ENCODE measurements around the gene EPN2. TPM values are rescaled to one million over a fixed set of nuclear protein-coding genes. Genes with fewer than 3 reads are reported as not detected.
A peak's percentile ranks its signal among the peaks of the same experiment; 100 is the strongest.

Gene EPN2
- total RNA-seq, 1 donor from 2014 or later = 14.2 TPM

DNA sequence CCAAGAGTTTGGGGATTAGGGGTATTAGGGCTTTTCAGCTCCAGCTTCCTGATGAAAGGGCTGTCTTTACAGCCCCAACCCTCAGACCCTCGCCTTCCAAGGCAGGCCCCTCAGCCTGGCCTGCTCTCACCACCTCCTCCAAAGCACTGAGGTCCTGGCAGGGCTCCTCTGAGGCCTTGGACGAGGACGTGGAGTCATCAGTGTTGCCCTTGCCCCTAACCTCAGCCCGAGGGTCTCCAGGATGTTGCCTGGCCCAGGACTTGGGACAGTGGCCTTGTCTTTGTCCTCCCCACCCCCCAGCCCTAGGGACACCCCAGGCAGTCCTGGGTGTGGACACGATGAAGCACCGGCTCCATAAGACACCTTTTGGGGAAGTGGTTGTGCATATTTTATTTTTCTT, 97.2 kb downstream of the EPN2 start:
- TF ChIP-seq, protein P1, sequence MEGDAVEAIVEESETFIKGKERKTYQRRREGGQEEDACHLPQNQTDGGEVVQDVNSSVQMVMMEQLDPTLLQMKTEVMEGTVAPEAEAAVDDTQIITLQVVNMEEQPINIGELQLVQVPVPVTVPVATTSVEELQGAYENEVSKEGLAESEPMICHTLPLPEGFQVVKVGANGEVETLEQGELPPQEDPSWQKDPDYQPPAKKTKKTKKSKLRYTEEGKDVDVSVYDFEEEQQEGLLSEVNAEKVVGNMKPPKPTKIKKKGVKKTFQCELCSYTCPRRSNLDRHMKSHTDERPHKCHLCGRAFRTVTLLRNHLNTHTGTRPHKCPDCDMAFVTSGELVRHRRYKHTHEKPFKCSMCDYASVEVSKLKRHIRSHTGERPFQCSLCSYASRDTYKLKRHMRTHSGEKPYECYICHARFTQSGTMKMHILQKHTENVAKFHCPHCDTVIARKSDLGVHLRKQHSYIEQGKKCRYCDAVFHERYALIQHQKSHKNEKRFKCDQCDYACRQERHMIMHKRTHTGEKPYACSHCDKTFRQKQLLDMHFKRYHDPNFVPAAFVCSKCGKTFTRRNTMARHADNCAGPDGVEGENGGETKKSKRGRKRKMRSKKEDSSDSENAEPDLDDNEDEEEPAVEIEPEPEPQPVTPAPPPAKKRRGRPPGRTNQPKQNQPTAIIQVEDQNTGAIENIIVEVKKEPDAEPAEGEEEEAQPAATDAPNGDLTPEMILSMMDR (conservative IDR thresholded peaks at IDR 0.05; ENCODE audit: low read depth, low read length) = no peak
- no peak for DNase-seq (ENCODE audit: low read depth)
- H3K4me3 ChIP-seq (ENCODE audit: low read depth, low read length) = no peak overlapping the region

DNA sequence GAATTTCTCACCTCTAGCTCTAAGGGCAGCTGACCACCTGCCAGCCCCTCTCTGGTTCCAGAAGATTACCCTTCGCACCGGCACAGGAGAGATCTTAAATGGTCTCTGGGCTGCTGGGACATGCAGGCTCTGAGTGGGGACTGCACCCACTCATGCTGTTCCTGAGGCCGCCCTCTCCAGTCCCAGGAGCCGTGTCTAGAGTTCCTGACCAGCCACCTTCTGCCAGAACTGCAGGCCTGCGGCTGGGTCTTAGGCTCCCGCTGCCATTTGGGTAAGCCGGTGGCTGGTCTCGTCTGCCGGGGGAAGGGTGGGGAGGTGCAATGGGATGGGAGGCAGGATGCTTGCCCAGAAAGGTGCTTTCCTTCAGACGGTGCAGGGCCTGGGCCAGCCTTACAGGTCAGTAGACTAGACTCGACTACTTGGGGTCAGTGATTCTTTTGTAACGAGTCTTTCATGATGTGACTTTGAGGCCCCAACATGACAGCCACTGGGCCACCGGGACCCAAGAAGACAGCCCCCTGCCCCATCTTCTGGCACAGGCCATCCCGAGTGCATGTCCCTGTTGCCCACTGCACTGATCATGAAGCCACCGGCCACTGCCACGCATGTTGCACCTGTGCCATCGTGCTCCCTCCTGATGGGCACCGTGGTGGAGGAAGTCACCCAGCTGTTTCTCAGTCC, 98.9 kb downstream of the EPN2 start:
- TF ChIP-seq, protein P1 (conservative IDR thresholded peaks at IDR 0.05; ENCODE audit: low read depth, low read length) = no peak

DNA sequence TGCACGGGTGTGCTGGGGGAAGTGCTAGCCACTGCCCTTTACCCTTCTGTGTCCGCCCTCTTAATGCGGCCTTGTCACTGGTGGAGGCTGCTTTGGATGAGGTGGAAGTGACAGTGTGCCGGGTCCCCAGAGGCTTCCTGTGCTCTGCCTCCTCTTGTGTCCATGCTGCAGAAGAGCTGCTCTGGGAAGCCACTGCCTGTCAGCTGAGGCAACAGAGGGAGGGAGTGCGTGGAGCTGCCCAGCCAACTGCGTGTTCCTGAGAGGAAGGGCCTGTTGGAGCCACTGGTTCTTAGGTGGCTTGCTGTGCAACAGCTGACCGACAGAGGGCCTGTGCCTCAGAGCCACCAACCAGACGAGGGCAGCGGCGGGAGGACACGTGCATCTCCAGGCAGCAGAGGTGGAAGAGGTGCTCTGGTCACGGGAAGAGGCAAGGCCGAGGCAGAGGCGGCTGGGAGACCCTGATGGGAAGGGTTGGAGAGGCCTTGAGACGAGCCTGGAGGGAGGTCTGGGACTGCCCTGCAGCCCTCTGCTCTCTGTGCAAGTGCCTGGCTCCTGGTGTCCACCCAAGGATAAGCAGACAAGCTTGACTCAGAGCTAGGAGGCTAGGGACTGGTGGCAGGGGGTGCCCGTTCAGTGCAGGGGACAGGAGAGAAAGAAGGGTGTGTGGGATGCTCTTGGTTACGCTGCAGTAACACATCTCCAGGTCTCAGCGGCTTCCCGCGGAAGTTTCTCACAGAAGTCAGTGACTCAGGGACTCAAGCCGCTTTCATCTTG, 100.0 kb downstream of the EPN2 start:
- DNase-seq (ENCODE audit: low read depth) = no peak

More for the DNA sequence above, 98.9 kb downstream of the EPN2 start:
- H3K4me3 ChIP-seq (ENCODE audit: low read depth, low read length) = no peak overlapping the region
- DNase-seq (ENCODE audit: low read depth) = no peak

DNA sequence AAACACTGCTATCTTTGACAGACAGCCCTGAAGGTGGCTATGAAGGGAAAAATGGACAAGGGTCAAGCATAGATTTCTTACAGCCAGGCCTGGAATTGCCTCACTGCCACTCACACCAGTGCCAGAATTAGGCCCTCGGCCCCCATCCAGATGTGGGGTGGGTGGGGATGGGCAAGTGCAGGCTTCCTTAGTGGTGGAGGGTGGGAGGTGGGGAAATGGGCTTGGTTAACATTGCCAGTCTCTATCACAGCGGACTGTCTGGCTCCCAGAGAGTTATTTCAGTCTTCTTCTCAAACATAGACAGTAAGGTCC, 100.5 kb downstream of the EPN2 start:
- DNase-seq (ENCODE audit: low read depth) = no peak
- no peak overlapping the region for H3K4me3 ChIP-seq (ENCODE audit: low read depth, low read length)
- TF ChIP-seq, protein P1 (conservative IDR thresholded peaks at IDR 0.05; ENCODE audit: low read depth, low read length) = no peak

More for the DNA sequence above, 100.0 kb downstream of the EPN2 start:
- TF ChIP-seq, protein P1 (conservative IDR thresholded peaks at IDR 0.05; ENCODE audit: low read depth, low read length) = no peak
- no peak overlapping the region for H3K4me3 ChIP-seq (ENCODE audit: low read depth, low read length)

DNA sequence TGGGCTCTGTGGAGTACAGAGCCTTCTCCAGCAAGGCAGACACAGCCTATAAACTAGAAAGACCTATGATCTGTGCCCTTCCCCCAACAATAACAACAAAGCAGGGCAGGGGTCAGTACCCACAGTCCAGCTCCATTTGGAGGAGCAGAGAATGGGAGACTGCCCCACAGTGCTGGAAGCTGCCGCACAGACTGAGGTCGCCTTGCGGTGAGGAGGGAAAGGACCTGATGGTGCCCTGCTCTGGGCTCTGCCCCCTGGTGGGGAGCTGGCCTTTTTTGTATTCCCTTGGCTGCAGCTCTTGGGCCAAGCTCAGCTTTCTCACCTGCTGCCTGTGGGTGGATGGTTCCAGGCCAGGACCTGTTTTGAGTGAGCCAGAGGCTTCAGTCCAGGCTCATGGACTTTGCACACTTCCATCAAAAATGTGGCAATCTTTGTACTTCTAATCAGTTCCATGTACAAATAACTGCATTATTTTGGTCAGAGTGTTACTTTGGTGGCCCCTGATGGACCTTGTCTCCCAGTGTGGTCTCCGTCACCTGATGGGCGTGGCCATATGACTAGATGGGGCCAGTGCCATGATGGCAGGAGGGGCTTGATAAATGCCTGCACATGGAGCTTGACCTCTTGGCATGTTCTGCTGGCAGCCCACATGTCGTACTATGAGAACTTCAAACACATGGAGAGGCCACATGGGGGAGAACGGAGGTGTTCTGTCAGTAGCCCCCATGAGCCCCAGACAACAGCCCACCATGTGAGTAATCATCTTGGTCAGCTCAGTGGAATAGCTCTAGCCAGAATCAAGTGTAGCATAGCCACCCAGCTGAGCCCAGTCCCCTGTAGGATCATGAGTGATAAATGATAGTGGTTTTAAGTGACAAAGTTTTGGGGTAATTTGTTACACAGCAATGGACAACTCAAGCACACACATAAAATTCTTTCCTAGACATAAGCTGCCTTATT, 101.1 kb downstream of the EPN2 start:
- DNase-seq (ENCODE audit: low read depth) = no peak
- TF ChIP-seq, protein P1 (conservative IDR thresholded peaks at IDR 0.05; ENCODE audit: low read depth, low read length) = peak; percentile 92
- no peak overlapping the region for H3K4me3 ChIP-seq (ENCODE audit: low read depth, low read length)

DNA sequence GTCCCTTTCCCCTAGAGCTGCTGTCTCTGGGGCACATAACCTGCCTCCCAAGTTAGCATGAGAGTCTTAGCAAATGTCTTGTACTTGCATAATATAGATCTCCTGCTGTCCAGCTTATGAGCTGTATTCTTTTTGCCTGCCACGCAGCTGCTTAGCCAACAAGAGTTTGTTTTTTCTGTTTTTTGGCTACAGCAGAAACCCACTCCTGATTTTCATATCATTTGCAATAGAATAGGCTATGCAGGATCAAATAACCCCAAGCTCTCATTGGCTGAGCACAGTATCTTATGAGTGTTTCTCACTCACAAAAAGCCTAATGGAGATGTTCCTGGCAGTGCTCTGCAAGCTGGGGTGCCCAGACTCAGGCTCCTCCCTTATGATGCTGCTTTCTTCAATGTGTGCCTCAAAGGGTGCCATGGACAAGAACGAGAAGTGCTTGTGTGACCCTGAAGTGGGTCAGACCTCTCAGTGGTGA, 102.2 kb downstream of the EPN2 start:
- no peak overlapping the region for H3K4me3 ChIP-seq (ENCODE audit: low read depth, low read length)
- TF ChIP-seq, protein P1 (conservative IDR thresholded peaks at IDR 0.05; ENCODE audit: low read depth, low read length) = no peak
- no peak for DNase-seq (ENCODE audit: low read depth)

Data from epithelial cell of proximal tubule (primary cell).